Fibroblast of skin of back (primary cell): ENCODE results near the gene RALGPS2.
A peak's percentile ranks its signal among the peaks of the same experiment; 100 is the strongest.
"Not testable (repeated sequence)": the region's sequence is repeated elsewhere in the genome, so short reads cannot be mapped to it uniquely, and the experiment has no call there.

ENCODE experiments used
- DNase-seq: peaks from one replicate; pipeline ENCODE4 v3.0.0-alpha.2; 2013

RALGPS2 gene

DNA sequence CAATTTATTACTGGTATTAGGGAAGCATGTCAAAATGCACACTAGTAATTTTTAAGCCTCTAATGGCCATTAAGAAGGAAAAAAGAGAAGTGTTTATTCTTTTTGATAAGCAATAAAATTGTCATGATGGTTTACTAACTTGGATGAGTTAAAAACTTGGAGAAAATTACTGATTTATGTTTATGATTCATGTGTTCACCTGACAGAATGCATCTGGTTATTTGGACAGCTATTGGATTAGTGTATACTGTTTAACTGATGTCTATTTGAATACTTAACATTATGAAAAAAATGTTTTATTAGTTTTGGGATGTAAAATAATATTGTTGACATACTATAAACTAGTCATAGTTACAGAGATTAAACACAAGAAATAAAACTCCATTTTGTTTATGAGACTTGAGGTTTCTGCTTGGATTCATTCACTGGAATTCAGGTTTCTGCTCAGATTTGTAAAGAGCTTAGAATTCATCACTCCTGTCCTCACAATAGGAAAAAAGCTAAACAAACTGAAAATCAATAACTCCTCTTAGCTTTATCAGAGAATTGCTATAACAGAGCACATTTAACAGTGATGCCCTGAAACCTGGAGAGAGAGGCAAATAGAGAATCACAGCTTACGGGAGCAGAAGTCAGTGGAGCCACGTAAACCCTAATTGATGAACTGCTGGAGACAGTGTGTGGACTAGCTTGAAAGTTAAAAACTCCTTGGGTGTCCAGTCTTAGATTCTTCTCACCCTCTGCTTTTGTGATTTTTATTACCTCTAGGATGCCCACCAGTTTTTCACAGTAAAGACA lies 56.7 kb downstream of the RALGPS2 start:
- DNase-seq, result no peak

DNA sequence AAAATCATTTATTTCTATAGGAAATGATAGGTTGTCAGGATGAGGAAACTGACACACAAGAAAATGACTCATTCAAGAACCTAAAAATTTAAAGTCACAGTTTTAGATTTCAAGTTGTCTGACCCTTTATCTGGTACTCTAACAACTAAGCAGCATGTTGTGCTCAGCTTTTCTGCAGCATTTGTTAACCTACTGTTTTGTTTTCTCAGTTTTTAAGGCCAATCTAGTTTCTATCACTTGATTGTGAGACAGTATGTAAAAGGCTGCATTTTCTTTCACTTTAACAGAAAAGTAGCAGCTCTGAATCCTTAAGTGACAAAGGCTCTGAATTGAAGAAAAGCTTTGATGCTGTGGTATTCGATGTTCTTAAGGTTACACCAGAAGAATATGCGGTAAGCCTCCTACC lies 59.1 kb downstream of the RALGPS2 start:
- DNase-seq, result no peak

DNA sequence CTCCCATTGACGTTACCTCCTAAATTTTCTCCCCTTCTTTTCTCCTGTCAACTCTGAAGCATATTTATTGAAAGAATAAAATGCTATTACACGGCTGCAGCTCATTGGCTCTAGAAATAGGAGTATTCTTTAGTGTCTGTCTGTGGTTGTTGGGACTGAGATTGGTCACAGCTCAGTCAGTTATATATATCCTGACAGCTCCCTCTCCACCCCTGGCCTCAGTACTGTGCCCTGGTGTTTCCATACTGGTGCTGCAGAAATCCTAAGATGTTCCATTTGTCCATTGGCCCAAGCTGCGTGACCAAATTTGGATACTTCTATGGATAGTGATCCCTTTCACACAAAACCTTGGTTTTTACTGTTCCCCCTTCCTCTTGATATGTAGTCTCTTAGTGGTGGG lies 67.3 kb downstream of the RALGPS2 start:
- DNase-seq, result no peak

DNA sequence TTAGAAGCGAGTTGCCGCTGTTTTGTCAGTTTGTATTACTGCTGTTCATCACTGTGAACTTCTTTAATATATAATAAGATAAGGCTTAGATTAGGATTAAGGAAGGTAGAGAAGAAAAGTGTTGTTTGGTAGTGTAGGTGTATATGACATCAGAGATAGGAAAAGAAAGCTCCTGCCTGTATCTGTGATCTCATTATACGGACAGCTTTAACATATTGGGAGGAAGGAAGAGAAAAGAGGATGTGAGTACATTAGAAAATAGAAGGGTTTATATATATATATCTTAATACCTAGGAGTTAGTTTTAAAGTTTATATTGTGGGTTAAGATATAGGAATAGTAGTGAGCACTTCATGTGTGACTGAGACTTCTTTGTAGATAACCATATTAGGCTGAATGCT lies 71.0 kb downstream of the RALGPS2 start:
- DNase-seq, result no peak

DNA sequence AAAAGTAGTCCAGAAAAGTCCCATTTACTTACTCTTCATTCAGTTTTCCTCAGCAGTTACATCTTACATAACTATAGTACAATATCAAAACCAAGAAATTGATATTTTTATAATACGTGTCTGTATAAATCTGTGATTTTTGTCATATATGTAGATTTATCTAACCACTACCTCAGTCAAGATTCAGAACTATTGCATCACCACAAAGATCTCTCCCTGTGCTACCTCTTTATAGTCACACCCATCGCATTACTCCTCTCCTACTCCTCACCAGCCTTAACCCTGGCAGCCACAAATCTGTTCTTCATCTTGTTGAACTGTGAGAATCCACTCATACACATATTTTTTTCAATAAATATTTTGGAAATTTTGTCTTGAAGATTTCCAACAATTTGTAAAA lies 72.5 kb downstream of the RALGPS2 start:
- no peak for DNase-seq

DNA sequence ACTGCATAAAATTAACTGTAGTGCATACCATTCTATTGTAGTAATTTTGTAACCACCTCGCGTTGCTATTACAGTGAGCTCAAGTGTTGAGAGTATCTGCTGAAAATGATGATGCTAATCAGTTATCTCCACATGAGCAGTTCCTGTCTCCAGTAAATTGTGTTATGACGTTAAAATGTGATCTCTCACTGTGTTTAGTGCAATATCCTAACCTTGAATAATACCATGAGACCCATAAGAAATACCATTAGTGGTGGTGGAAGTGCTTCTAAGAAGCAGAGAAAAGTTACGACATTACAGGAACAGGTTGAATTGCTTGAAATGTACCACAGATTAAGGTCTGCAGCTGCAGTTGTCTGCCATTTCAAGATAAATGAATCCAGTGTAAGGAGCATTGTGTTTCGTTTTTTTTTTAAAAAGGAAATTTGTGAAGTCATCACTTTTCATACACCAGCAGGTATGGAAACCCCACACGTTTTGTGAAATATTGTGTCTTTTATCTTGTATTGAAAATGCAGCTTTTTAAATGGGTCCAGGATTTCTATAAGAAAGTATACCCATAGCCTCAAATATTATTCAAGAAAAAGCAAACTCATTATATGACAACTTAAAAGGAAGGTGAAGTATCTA lies 73.3 kb downstream of the RALGPS2 start:
- no peak for DNase-seq

DNA sequence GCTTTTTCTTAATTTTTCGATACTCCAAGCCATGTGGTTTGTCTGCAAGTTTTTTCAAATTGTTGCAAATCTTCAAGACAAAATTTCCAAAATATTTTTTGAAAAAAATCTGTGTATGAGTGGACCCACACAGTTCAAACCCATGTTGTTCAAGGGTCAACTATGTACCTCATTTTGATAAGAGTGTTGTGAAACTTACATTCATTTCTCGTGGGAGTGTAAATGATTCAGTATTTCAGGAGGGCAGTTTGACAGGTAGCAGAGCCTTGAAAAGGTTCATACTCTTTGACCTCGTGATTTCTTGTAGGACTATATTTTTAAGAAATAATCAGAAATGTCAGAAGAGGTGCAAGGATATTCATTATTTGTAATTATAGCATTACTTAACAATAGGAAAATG lies 77.8 kb downstream of the RALGPS2 start:
- no peak for DNase-seq

DNA sequence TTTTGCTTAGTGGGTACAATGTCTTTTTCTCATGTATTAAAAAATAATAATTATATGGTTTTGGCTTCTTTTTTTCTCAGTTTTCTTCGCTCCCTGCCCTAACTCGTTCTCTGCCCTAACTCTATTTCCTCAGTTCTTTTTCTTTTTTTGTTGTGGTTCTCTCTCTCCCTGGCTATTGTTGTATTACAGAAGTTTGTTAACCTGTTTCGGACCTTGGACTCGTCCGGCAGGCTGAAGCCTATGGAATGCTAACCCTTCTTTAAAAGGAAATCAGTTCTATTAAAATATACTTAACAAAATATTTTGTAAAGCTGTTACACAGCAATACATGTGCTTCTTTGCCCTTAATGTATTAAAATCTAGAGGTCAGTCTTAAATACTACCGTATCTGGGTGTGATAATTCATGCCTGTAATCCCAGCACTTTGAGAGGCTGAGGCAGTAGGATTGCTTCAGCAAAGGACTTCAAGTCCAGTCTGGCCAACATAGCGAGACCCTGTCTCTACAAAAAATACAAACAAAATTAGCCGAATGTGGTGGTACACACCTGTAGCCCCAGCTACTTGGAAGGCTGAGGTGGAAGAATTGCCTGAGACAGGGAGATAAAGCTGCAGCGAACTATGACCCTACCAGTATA lies 81.7 kb downstream of the RALGPS2 start:
- no peak for DNase-seq

DNA sequence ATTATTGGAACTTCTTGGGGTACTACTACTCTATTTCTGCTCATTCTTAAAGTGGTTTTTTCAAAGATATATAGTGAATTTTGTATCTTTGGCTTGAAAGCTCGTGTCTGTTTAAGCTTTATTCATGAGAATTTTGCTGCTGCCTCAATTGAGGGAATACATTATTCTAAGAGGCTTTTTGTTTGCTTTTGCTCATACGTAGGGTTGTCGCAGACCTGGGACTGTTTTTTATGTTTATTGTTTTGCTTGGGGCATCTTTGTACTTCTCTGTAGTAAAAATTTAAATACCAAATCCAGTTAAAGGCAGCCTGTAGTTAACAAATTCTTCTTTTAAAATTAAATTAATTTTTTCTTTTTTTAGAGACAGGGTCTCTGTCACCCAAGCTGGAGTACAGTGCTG lies 83.5 kb downstream of the RALGPS2 start:
- DNase-seq, result no peak

DNA sequence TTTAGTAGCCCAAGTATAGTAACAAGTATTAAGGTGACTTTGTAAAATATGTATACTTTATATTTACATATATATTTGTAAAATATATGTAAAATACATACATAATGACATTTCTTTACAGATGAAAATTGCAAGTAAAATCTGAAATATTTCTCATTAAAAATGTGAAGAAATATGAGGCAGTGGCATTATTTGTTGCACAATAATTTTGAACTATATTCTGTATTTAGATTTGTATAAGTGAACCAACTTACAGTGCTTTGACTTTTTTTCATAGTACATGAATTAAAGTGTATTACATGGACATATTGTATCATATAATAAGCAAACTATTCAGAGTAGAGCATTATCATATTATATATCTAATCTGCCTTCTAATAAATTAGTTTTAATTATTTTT lies 85.5 kb downstream of the RALGPS2 start:
- DNase-seq, result no peak

DNA sequence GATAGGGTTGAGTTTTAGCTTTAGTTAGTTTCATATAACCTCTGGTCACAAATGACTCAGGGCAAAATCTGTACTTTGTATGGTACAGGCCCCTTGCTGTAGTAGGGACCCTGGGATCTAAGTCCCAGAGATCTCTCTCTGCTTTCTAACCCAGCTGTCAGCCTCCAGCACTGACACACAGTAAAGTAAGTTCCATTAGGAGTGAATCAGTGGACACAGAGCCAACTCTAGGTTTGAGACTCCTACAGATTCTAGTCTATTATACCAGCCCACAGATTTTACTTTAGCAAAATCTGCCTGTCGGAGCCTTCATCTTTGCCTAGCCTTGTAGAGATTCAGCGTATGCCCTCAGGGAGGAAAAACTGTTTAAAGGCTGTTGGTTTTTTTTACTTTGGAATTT lies 93.4 kb downstream of the RALGPS2 start:
- DNase-seq, result peak; percentile 8

DNA sequence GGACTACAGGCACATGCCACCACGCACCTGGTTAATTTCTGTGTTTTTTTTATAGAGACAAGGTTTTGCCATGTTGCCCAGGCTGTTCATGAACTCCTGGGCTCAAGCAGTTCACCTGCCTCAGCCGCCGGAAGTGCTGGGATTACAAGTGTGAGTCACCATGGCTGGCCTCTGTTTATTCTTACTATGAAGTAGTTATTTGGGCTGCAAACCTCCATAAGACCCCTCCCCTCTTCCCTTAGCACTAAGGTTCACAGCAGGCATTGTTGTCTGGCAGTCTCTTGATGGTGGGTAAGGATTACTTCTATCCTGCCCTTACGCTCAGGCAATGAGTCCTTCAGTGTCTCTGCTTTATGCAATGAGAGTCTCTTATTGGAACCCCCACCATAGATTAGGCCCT lies 94.1 kb downstream of the RALGPS2 start:
- DNase-seq, result no peak

DNA sequence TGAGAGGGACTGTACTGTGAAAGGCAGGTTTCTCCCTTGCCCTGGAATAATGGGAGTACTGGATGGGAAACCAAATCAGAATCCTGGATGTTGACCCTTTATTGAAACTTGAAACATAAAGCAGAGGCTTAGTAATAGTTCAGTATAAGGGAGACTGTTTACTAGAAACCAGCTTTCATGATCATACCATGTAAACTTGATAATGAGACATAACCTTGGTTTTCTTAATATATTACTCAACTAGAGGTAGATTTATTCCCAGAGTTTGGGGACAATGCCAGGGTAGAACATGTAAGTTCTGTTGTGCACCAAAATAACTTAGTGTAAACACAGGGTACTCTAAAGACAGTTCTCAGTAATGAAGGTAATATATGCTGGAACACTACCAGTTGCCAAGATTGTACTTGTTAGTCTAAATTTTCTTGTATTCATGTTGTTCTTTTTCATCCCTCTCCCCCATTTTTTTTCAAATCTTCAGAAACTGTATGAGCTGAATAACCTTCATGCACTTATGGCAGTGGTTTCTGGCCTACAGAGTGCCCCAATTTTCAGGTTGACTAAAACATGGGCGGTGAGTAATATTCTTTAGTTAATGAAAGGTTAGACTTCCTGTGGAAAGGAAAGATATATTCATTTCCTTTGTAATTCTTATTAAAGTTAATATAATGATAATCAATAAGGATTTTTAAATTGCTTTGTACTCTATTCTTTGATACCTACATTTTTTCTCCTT lies 96.3 kb downstream of the RALGPS2 start:
- no peak for DNase-seq

DNA sequence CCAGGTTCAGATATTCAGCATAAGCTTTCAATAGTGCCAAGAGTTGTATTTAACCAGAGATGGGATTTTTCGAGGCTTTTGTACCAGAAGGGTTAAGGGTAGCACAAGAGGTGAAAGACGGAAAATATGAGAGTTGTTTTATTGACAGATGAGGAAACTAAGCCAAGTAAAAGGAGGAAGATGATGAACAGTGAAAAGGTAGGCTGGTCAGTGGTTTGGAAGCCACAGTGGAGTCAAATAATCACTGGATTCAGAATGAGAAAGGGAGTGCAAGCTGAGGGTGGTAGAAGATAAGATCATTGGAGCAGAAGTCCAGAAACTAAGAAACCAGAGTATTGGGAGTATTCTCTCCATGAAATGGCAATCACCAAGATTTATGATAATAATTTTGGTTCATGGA lies 100.1 kb downstream of the RALGPS2 start:
- DNase-seq, result no peak

DNA sequence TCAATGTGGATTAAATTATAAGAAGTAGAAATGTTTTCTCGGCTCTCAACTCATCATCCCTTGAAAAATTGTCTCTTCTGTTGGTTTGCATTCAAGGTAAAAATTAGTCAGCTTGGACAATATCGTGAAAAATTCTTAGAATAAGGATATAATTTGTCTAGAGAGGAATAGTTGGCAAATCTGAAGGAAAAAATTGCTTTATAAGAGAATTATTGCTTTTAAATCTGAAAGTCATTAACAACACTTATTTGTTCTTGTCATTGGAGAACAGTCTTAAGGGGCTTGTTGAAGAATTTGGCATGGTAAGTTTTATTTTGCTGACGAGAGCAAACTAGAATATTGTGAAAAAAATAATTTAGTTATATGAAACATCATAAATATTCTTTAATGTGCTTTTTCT lies 119.4 kb downstream of the RALGPS2 start:
- no peak for DNase-seq

DNA sequence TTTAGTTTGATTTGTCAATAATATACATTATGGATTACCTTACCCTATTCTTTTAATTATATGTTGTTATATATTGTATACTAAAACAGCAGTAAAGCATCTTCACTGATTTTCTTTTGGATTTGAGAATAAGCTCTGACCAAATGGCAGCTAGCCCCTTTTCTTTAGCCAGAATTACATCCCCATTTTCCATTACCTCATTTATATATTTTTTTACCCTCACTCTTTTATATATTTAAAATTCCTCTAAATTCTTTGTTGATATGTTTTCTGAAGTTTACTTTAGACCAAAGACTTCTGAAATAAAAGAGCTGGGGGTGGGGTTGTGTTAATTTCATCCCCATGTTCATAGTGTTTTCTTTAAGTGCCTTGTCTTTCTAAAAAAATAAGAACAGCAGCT lies 121.3 kb downstream of the RALGPS2 start:
- DNase-seq, result no peak

DNA sequence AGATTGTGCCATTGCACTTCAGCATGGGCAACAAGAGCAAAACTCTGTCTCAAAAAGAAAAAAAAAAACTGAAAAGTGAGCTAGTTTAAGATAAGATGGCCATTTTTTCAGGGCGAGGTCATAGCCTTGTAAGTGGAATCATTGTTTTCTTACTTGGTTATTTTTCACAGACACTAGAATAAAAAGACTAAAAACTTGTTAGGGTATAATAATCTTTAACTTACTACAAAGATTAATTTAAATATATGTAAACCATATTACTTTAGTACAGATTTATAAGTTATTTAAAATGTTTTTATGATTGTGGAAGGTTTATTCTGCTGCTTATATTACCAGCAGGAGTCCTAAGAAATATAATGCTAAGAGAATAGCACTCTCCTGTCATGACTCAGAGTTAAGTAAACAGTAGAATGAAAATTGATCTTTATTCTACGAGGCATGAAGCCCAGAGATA lies 122.4 kb downstream of the RALGPS2 start:
- peak; percentile 86 for DNase-seq

DNA sequence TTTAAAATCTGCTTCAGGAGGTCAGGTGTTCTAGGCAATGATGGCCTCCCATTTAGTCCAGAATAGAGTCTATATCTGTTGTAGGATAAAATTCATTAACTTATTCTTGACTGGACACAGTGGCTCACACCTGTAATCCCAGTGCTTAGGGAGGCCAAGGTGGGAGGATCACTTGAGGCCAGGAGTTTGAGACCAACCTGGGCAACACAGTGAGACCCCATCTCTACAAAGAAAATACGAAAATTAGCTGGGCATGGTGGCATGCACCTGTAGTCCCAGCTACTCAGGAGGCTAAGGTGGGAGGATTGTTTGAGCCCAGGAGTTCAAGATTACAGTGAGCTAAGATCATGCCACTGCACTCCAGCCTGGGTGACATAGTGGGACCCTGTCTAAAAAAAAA lies 122.9 kb downstream of the RALGPS2 start:
- DNase-seq, result not testable (repeated sequence)

DNA sequence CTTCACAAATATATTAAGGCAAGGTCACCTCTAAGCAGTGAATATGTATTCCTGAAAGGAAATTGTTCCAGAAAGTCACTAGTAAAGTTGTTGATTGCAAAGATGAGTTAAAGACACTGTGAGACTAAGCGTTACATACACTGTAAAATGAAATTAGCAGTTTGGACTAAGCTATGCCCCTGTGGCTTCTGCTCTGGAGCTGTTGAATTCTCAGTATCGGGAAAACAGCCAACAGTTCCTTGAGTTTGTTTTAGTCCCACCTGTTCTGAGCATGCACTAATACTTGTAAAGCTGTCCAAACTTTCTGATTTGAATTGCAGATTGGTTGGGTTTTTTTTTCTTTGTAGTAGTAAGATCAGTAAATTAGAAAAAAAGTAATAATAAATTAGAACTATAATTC lies 124.9 kb downstream of the RALGPS2 start:
- no peak for DNase-seq

DNA sequence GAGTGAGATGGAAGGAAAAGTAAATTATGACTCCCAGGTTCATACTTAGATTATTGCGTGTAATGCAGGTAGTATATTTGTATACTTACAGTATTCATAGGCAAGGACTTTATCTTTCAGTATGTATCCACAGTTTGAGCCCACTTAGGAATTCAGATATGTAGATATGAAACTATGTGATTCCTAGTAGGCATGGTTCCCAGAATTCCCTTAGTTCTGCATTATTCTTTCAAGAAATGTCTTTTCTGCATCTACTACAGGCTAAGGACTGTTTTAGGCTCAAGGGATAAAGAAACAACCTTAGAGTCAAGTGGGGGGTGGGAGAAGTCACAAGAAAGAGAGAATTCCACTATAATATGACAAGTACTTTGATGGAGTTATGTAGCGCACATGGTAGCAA lies 132.1 kb downstream of the RALGPS2 start:
- DNase-seq, result no peak

DNA sequence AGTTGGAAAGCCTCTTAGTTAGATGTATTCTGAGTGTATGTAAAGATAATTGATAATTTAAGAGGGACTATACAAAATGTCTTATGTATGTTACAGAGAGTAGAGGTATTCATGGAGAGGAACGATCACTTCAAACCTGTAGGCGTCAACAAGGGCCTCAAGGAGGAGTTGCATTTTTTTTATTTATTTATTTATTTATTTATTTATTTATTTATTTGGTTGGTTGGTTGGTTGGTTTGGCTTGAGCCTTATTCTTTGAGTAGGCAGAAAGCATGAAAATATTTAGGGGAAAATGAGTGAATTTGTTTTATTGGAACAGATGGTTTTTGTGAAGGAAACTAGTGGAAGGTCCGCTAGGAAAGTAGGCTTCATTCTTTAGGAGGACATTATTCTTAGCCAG lies 137.4 kb downstream of the RALGPS2 start:
- no peak for DNase-seq

DNA sequence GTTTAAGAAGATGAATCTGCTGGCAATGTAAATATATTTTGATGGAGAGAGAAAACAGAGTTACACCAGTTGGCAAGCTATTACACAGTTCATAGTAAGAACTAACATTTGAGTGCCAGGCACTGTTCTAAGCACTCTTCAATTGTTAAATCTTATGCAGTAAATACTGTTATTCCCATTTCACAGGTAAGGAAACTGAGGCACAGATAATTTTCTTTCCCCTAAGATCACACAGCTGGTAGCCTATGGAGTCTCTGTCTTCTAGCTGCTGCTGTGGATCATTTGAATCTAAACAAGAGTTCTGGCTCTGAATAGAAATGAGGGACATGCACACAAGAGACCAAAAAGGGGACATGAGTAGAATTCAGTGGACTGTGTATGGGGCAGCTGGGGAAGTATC lies 137.8 kb downstream of the RALGPS2 start:
- DNase-seq, result no peak

DNA sequence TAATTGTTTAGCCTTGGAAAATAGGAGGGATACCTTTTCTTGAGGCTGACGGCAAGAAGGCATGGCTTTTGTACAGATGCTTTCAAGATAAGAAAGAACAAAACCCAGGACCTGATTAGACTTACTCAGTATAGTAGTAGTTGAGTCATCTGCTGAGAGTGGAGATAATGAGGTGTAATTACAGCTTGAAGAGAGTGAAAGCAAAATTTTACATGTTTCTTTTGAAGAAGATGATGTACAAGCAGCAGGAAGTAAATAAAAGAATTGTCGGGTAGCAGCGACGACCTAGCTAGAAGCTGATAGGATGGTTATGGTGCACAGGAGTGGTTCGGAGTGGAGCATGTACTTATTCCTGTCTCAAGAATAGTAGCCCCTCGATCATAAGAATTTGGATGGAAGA lies 139.3 kb downstream of the RALGPS2 start:
- no peak for DNase-seq
